ENCODE results near the gene ARHGAP10.

- TF ChIP-seq CTCF (conservative IDR thresholded peaks at IDR 0.05 in 1 of 2, IDR thresholded peaks at IDR 0.05 in 1 of 2; ENCODE audit: extremely low read depth in 1 of 2, insufficient read depth in 1 of 2, low read depth in 1 of 2, low read length in 2 of 2) (no peak), EZH2 (IDR thresholded peaks at IDR 0.05; ENCODE audit: borderline replicate concordance, low read length) (no peak)
These were observed 365.9 kb downstream of the ARHGAP10 start for GRCh38 chr4:148097801-148098200.
